22Rv1 (cell line): Measurements from ENCODE around the gene CPTP.

Experiments
- ZFX ChIP-seq: fragments of 450-650 bp; IDR thresholded peaks from 2 replicates; pipeline ENCODE4 v1.6.1; 2017; ENCODE audit warnings: antibody characterized with exemption, borderline replicate concordance
- TF ChIP-seq, protein P1 (sequence below): fragments of 450-650 bp; IDR thresholded peaks from 2 replicates; pipeline ENCODE4 v1.5.1; 2017; ENCODE audit warnings: mild to moderate bottlenecking

DNA sequence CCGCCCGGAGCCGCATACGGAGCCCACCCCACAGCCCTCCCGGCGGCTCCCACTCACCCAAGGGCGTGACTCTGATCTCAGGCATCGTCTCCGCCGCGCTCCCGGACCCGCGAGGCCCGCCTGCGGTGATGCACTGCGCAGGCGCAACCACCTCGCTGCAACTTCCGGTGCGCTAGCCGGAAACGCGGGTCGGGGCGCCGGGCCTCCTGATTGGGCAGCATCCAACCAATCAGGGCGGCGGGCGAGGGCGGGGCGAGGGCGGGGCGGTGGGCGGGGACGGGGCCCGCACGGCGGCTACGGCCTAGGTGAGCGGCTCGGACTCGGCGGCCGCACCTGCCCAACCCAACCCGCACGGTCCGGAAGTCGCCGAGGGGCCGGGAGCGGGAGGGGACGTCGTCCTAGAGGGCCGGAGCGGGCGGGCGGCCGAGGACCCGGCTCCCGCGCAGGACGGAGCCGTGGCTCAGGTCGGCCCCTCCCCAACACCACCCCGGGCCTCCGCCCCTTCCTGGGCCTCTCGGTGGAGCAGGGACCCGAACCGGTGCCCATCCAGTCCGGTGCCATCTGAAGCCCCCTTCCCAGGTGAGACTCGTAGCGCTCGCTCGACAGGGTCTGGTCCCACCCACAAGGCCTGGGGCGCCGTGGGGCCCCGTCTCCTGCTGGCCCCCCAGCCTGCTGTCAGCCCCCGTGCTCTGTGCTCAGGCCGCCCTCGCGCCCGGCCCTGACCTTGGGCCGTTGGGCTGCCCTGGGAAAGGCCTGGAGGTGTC lies at the start of gene CPTP, which contains the start of gene INTS11:
- TF ChIP-seq, protein P1, sequence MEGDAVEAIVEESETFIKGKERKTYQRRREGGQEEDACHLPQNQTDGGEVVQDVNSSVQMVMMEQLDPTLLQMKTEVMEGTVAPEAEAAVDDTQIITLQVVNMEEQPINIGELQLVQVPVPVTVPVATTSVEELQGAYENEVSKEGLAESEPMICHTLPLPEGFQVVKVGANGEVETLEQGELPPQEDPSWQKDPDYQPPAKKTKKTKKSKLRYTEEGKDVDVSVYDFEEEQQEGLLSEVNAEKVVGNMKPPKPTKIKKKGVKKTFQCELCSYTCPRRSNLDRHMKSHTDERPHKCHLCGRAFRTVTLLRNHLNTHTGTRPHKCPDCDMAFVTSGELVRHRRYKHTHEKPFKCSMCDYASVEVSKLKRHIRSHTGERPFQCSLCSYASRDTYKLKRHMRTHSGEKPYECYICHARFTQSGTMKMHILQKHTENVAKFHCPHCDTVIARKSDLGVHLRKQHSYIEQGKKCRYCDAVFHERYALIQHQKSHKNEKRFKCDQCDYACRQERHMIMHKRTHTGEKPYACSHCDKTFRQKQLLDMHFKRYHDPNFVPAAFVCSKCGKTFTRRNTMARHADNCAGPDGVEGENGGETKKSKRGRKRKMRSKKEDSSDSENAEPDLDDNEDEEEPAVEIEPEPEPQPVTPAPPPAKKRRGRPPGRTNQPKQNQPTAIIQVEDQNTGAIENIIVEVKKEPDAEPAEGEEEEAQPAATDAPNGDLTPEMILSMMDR = no peak
- TF ChIP-seq ZFX = no peak
